CD14-positive monocyte (primary cell): ENCODE results near the gene TMEM220. TPM values are rescaled to one million over a fixed set of nuclear protein-coding genes. Genes with fewer than 3 reads are reported as not detected.

Experiments used
- DNase-seq, 3 donors: peaks; one replicate each; pipeline ENCODE4 v3.0.0-alpha.2; 2011 to 2022
- H2AFZ ChIP-seq: 2 replicates; pipeline ENCODE4 v1.6.0; 2012; ENCODE audit warnings: mild to moderate bottlenecking, low read depth, low read length, inconsistent platforms; ENCODE audit not compliant: insufficient read depth, poor library complexity, severe bottlenecking
- H3K27ac ChIP-seq, 2 donors: 1 replicate in 1 of 2; 2 replicates in 1 of 2; pipeline ENCODE4 v1.5.1; 2012 to 2013; ENCODE audit warnings: low read length in 2 of 2, control low read depth in 1 of 2, inconsistent platforms in 1 of 2, low read depth in 1 of 2, mild to moderate bottlenecking in 1 of 2
- H3K27me3 ChIP-seq, 2 donors: one replicate each; pipeline versions ENCODE4 v1.6.0 to v1.6.1; 2011 to 2013; ENCODE audit warnings: low read length in 2 of 2; ENCODE audit not compliant: control insufficient read depth in 2 of 2, insufficient read depth in 2 of 2
- H3K36me3 ChIP-seq, 2 donors: replicated peaks in 1 of 2; 1 replicate in 1 of 2; 2 replicates in 1 of 2; pipeline versions ENCODE4 v1.5.1 to v1.6.1; 2012 to 2013; ENCODE audit warnings: low read length in 2 of 2, control low read depth in 1 of 2, inconsistent platforms in 1 of 2, mild to moderate bottlenecking in 1 of 2; ENCODE audit not compliant: insufficient read depth in 2 of 2, control insufficient read depth in 1 of 2
- H3K4me1 ChIP-seq, 2 donors: 1 replicate in 1 of 2; 2 replicates in 1 of 2; pipeline versions ENCODE4 v1.5.1 to v1.6.1; 2012 to 2013; ENCODE audit warnings: low read length in 2 of 2, control low read depth in 1 of 2, inconsistent platforms in 1 of 2, mild to moderate bottlenecking in 1 of 2, moderate library complexity in 1 of 2; ENCODE audit not compliant: insufficient read depth in 2 of 2, control insufficient read depth in 1 of 2
- H3K4me2 ChIP-seq: replicated peaks from 2 replicates; pipeline ENCODE3; 2012; ENCODE audit warnings: low read length, moderate library complexity, mild to moderate bottlenecking; ENCODE audit not compliant: poor library complexity, severe bottlenecking; ENCODE audit errors: extremely low read depth
- H3K4me3 ChIP-seq, 3 experiments: fragments of 200-600 bp in 1 of 3; sonication (generic) in 1 of 3; replicated peaks in 1 of 3; 1 replicate in 2 of 3; 2 replicates in 1 of 3; pipeline ENCODE4 v1.5.1; 2011 to 2013; ENCODE audit warnings: low read length in 3 of 3, mild to moderate bottlenecking in 3 of 3, control low read depth in 2 of 3, low read depth in 2 of 3, inconsistent platforms in 1 of 3, moderate library complexity in 1 of 3
- H3K79me2 ChIP-seq: 2 replicates; pipeline ENCODE4 v1.6.0; 2012; ENCODE audit warnings: mild to moderate bottlenecking, control low read depth, inconsistent platforms, low read length, moderate library complexity; ENCODE audit not compliant: insufficient read depth
- H3K9ac ChIP-seq: 2 replicates; pipeline ENCODE4 v1.6.0; 2017; ENCODE audit warnings: low read length, mild to moderate bottlenecking; ENCODE audit not compliant: insufficient read depth, poor library complexity, severe bottlenecking
- H3K9me3 ChIP-seq, 2 donors: replicated peaks in 1 of 2; 1 replicate in 1 of 2; 2 replicates in 1 of 2; pipeline versions ENCODE4 v1.5.1 to v1.6.1; 2012 to 2013; ENCODE audit warnings: low read length in 2 of 2, control low read depth in 1 of 2; ENCODE audit not compliant: control insufficient read depth in 1 of 2, insufficient read depth in 1 of 2
- H4K20me1 ChIP-seq: 2 replicates; pipeline ENCODE4 v1.6.0; 2012; ENCODE audit warnings: mild to moderate bottlenecking, low read length, control low read depth, moderate library complexity; ENCODE audit not compliant: insufficient read depth
- H3K27ac Mint-ChIP-seq, 7 donors: one replicate each; pipeline ENCODE4 v1.8.0; 2020; ENCODE audit warnings: mild to moderate bottlenecking in 7 of 7, mixed read lengths in 7 of 7, moderate library complexity in 6 of 7, inconsistent platforms in 2 of 7
- H3K27me3 Mint-ChIP-seq, 3 donors: one replicate each; pipeline ENCODE4 v1.8.0; 2021 to 2022; ENCODE audit warnings: low read depth in 3 of 3, mild to moderate bottlenecking in 3 of 3, mixed read lengths in 3 of 3, moderate library complexity in 3 of 3, inconsistent platforms in 1 of 3
- H3K36me3 Mint-ChIP-seq, 2 donors: one replicate each; pipeline ENCODE4 v1.8.0; 2020; ENCODE audit warnings: mixed read lengths in 2 of 2, inconsistent platforms in 1 of 2, mild to moderate bottlenecking in 1 of 2
- H3K4me1 Mint-ChIP-seq: one replicate; pipeline ENCODE4 v1.8.0; 2020; ENCODE audit warnings: mild to moderate bottlenecking, mixed read lengths
- H3K4me3 Mint-ChIP-seq, 2 donors: one replicate each; pipeline ENCODE4 v1.8.0; 2020; ENCODE audit warnings: mild to moderate bottlenecking in 2 of 2, mixed read lengths in 2 of 2, moderate library complexity in 1 of 2
- H3K9me3 Mint-ChIP-seq, 7 donors: one replicate each; pipeline ENCODE4 v1.8.0; 2020 to 2022; ENCODE audit warnings: mixed read lengths in 7 of 7, mild to moderate bottlenecking in 6 of 7, moderate library complexity in 6 of 7, inconsistent platforms in 2 of 7
- WGBS: methylation state at CpG from one replicate; pipeline ENCODE4 v1.1.5; 2013; ENCODE audit warnings: missing lambda C conversion rate; ENCODE audit not compliant: insufficient coverage; 5-methylcytosine and 5-hydroxymethylcytosine counted together
- intact Hi-C, 2 donors: fragments of 100-400 bp; cut with micrococcal nuclease; formaldehyde crosslinking; loops; one replicate each; pipeline versions ENCODE4 v1.15.0 to v1.15.1; 2023
- polyA plus RNA-seq, 3 donors: library from polyadenylated mRNA; depleted of rRNA in 1 of 3; unstranded in 2 of 3; stranded (reverse) in 1 of 3; fragments of 300-500 nt in 2 of 3; fragments of >200 nt in 1 of 3; fragmentation: Illumina TruSeq in 2 of 3; gene quantifications; 1 replicate in 2 of 3; 2 replicates in 1 of 3; pipeline ENCODE4 v1.2.3, GENCODE V29; 2012 to 2021
- TF ChIP-seq, protein P1 (sequence below): fragments of 200-600 bp; IDR thresholded peaks from one replicate; pipeline ENCODE4 v1.8.0; 2022; ENCODE audit warnings: antibody characterized with exemption, mild to moderate bottlenecking

TMEM220 gene
- polyA plus RNA-seq, 3 donors, result 0.33 to 4.8 (median 1.1) TPM

DNA sequence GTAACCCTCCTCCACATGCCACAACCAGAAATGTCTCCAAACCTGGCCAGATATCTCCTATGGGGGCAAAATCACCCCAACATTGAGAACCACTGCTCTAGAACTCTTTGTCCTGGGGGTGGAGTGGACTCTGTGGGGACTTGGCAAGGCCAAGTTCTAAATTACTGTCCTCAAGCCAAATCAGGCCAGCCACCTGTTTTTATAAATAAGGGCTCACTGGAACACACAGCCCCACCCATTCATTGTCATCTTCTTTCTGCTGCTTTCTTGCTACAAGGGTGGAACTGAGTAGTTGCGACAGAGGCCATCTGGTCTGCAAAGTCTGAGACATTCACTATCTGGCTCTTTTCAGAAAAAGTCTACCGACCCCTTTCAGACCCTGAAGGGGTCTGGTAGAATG is 26.8 kb upstream of the TMEM220 start:
- Histone ChIP-seq H3K4me3 (no peak overlapping the region), H4K20me1 (no peaks in the 10 kb centered on the region), H3K27me3 (no peaks in the 10 kb centered on the region), H3K4me2 (no peak overlapping the region), H2AFZ (no peak overlapping the region), H3K9me3 (no peaks in the 10 kb centered on the region), H3K79me2 (no peaks in the 10 kb centered on the region), H3K36me3 (no peaks in the 10 kb centered on the region), H3K27ac (no peak overlapping the region), H3K9ac (no peak overlapping the region), H3K4me1 (no peaks in the 10 kb centered on the region)
- peaks cover 0 to 3% (median 0%) of the 10 kb centered on the region in 7 donors for H3K9me3 Mint-ChIP-seq
- no peak overlapping the region for H3K4me3 Mint-ChIP-seq
- no CpG with 5 or more reads among the region's 2 CpGs for WGBS
- H3K4me1 Mint-ChIP-seq, result peaks cover 10% of the 10 kb centered on the region
- peaks cover 0 to 7% (median 2%) of the 10 kb centered on the region in 3 donors for H3K27me3 Mint-ChIP-seq
- TF ChIP-seq, protein P1, sequence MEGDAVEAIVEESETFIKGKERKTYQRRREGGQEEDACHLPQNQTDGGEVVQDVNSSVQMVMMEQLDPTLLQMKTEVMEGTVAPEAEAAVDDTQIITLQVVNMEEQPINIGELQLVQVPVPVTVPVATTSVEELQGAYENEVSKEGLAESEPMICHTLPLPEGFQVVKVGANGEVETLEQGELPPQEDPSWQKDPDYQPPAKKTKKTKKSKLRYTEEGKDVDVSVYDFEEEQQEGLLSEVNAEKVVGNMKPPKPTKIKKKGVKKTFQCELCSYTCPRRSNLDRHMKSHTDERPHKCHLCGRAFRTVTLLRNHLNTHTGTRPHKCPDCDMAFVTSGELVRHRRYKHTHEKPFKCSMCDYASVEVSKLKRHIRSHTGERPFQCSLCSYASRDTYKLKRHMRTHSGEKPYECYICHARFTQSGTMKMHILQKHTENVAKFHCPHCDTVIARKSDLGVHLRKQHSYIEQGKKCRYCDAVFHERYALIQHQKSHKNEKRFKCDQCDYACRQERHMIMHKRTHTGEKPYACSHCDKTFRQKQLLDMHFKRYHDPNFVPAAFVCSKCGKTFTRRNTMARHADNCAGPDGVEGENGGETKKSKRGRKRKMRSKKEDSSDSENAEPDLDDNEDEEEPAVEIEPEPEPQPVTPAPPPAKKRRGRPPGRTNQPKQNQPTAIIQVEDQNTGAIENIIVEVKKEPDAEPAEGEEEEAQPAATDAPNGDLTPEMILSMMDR, result no peak
- no peak overlapping the region for H3K27ac Mint-ChIP-seq
- DNase-seq, result no peak
- no peaks in the 10 kb centered on the region for H3K36me3 Mint-ChIP-seq
- intact Hi-C loops, result no loop called here

DNA sequence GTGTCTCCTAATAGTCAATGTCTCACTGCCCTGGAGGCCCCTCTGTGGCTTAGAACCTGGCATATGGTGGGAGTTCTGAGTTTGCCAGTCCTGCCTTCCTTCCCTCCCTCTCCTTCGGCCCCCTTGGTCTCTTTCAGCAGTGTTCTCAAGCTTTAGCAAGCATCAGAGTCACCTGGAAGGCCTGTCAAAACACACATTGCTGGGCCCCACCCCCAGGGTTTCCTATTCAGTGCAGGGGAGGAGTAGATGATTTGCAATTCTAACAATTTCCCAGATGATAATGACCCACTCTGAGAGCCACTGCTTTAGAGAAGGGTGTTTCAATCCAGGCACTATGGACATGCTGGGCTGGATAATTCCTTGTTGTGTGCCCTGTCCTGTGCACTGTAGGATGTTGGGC is 26.4 kb upstream of the TMEM220 start:
- no peak for DNase-seq

More for the DNA sequence above, 26.4 kb upstream of the TMEM220 start:
- Histone ChIP-seq H3K4me1 (no peaks in the 10 kb centered on the region), H3K79me2 (no peaks in the 10 kb centered on the region), H3K4me3 (no peak overlapping the region), H3K27ac (no peak overlapping the region), H3K4me2 (no peak overlapping the region), H2AFZ (no peak overlapping the region), H3K27me3 (no peaks in the 10 kb centered on the region), H3K9ac (no peak overlapping the region), H4K20me1 (no peaks in the 10 kb centered on the region), H3K9me3 (no peaks in the 10 kb centered on the region), H3K36me3 (no peaks in the 10 kb centered on the region)
- no CpG with 5 or more reads among the region's 1 CpG for WGBS
- Mint-ChIP-seq H3K4me1 (peaks cover 10% of the 10 kb centered on the region), H3K36me3 (no peaks in the 10 kb centered on the region), H3K4me3 (no peak overlapping the region), H3K27me3 (peaks cover 0 to 7% (median 2%) of the 10 kb centered on the region in 3 donors), H3K27ac (no peak overlapping the region), H3K9me3 (peaks cover 0 to 3% (median 0%) of the 10 kb centered on the region in 7 donors)
- intact Hi-C loops, result no loop called here
- TF ChIP-seq, protein P1, result no peak
